Caco-2 (cell line): ENCODE data around the gene LY6G6C. TPM values are rescaled to one million over a fixed set of nuclear protein-coding genes. Genes with fewer than 3 reads are reported as not detected.

Source experiments
- BruUV-seq: library from RNA; stranded (reverse); fragments of 400-500 nt; replicated peaks from 2 replicates; lab custom pipeline; 2021; lab: Mats Ljungman, UMichigan
- CTCF ChIA-PET: fragments of 300-600 bp; sonication (Branson Sonifier 250); formaldehyde crosslinking; loops from one replicate; lab custom pipeline; 2022; ENCODE audit warnings: antibody characterized with exemption; lab: Charles Lee
- POLR2A ChIA-PET: fragments of 300-600 bp; sonication (Branson Sonifier 250); formaldehyde crosslinking; loops from one replicate; lab custom pipeline; 2022; ENCODE audit warnings: antibody characterized with exemption; lab: Charles Lee
- DNase-seq, 2 experiments: peaks; one replicate each; pipeline versions ENCODE4 v3.0.0 to v3.0.0-alpha.2; 2020 to 2022
- H3K27me3 ChIP-seq: replicated peaks from 2 replicates; pipeline ENCODE4 v1.6.0; 2011; ENCODE audit warnings: low read length; ENCODE audit not compliant: control insufficient read depth, insufficient read depth
- H3K36me3 ChIP-seq: 2 replicates; pipeline ENCODE4 v1.5.1; 2011; ENCODE audit warnings: low read length; ENCODE audit not compliant: control insufficient read depth, insufficient read depth
- H3K4me1 ChIP-seq: fragments of 250-450 bp; sonication (Bioruptor Pico); 2 replicates; pipeline ENCODE4 v1.5.1; 2020; ENCODE audit warnings: mild to moderate bottlenecking
- H3K4me3 ChIP-seq: 2 replicates; pipeline ENCODE4 v1.5.1; 2011; ENCODE audit warnings: low read depth, mild to moderate bottlenecking, control low read depth, low read length
- H3K9me3 ChIP-seq: fragments of 250-450 bp; sonication (Bioruptor Pico); 2 replicates; pipeline ENCODE4 v1.5.1; 2020; ENCODE audit warnings: mild to moderate bottlenecking, moderate library complexity
- H3K27ac Mint-ChIP-seq: one replicate; pipeline ENCODE4 v1.8.0; 2022; ENCODE audit warnings: mixed read lengths; ENCODE audit not compliant: unreplicated experiment
- H3K27me3 Mint-ChIP-seq: one replicate; pipeline ENCODE4 v1.8.0; 2022; ENCODE audit warnings: mixed read lengths; ENCODE audit not compliant: insufficient read depth, unreplicated experiment
- H3K36me3 Mint-ChIP-seq: one replicate; pipeline ENCODE4 v1.8.0; 2022; ENCODE audit warnings: mild to moderate bottlenecking, mixed read lengths; ENCODE audit not compliant: insufficient read depth, unreplicated experiment
- H3K4me1 Mint-ChIP-seq: one replicate; pipeline ENCODE4 v1.8.0; 2022; ENCODE audit warnings: low read depth, mixed read lengths; ENCODE audit not compliant: unreplicated experiment
- H3K4me3 Mint-ChIP-seq: one replicate; pipeline ENCODE4 v1.8.0; 2022; ENCODE audit warnings: mild to moderate bottlenecking, moderate library complexity, mixed read lengths; ENCODE audit not compliant: unreplicated experiment
- H3K9me3 Mint-ChIP-seq: one replicate; pipeline ENCODE4 v1.8.0; 2022; ENCODE audit warnings: mixed read lengths; ENCODE audit not compliant: unreplicated experiment
- CTCF ChIP-seq, 2 experiments: fragments of 200-600 bp in 1 of 2; IDR thresholded peaks; 1 replicate in 1 of 2; 2 replicates in 1 of 2; pipeline versions ENCODE4 v1.5.1 to v1.8.0; 2011 to 2022; ENCODE audit warnings: antibody characterized with exemption in 1 of 2, control low read depth in 1 of 2, inconsistent platforms in 1 of 2, low read depth in 1 of 2, low read length in 1 of 2, mild to moderate bottlenecking in 1 of 2, moderate library complexity in 1 of 2; ENCODE audit not compliant: insufficient read depth in 1 of 2, severe bottlenecking in 1 of 2, unreplicated experiment in 1 of 2
- intact Hi-C: fragments of 100-400 bp; cut with micrococcal nuclease; formaldehyde crosslinking; loops from one replicate; pipeline ENCODE4 v1.10.0; 2022; ENCODE audit not compliant: unreplicated experiment
- total RNA-seq: library from RNA; stranded (reverse); gene quantifications from 2 replicates; pipeline ENCODE4 v1.2.3, GENCODE V29; 2022

Gene LY6G6C
- total RNA-seq, 1 experiment from 2014 or later: 0.88 TPM

DNA sequence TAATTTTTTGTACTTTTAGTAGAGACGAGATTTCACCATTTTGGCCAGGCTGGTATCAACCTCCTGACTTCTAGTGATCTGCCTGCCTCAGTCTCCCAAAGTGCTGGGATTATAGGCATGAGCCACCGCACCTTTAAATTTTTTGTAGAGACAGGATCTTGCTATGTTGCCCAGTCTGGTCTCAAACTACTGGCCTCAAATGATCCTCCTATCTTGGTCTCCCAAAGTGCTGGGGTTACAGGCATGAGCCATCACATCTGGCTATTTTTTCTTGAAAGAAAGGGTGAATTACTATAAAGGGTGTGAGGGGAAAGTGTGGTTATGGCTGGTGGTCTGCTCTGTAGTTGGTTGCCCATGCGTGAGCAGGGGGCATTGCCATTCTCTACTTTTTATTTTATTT, 13.3 kb downstream of the LY6G6C start:
- intact Hi-C loops: no loop called here
- Histone ChIP-seq H3K27me3 (no peaks in the 10 kb centered on the region), H3K9me3 (no peaks in the 10 kb centered on the region), H3K36me3 (no peaks in the 10 kb centered on the region), H3K4me3 (no peak overlapping the region), H3K4me1 (peaks cover 7% of the 10 kb centered on the region)
- no peak for TF ChIP-seq CTCF (IDR thresholded peaks at IDR 0.05; ENCODE audit: insufficient read depth in 1 of 2, low read depth in 1 of 2, low read length in 1 of 2, severe bottlenecking in 1 of 2, unreplicated experiment in 1 of 2)
- no peak for DNase-seq
- POLR2A ChIA-PET: no interaction called here
- H3K27me3 Mint-ChIP-seq: no peaks in the 10 kb centered on the region
- H3K27ac Mint-ChIP-seq: no peak overlapping the region
- H3K4me3 Mint-ChIP-seq: no peak overlapping the region
- no peaks in the 10 kb centered on the region for H3K9me3 Mint-ChIP-seq
- no TSS peak for BruUV-seq
- peaks cover 3% of the 10 kb centered on the region for H3K36me3 Mint-ChIP-seq
- H3K4me1 Mint-ChIP-seq: peaks cover 17% of the 10 kb centered on the region
- CTCF ChIA-PET: no interaction called here

- no peaks in the 10 kb centered on the region for H3K9me3 Mint-ChIP-seq
- intact Hi-C loops: no loop called here
- ChIA-PET POLR2A (no interaction called here), CTCF (no interaction called here)
- BruUV-seq: no TSS peak
- TF ChIP-seq CTCF (IDR thresholded peaks at IDR 0.05; ENCODE audit: insufficient read depth in 1 of 2, low read depth in 1 of 2, low read length in 1 of 2, severe bottlenecking in 1 of 2, unreplicated experiment in 1 of 2): no peak
- no peak overlapping the region for H3K27ac Mint-ChIP-seq
- H3K36me3 ChIP-seq: no peaks in the 10 kb centered on the region
- peaks cover 5% of the 10 kb centered on the region for H3K36me3 Mint-ChIP-seq
- peaks cover 3% of the 10 kb centered on the region for H3K4me1 ChIP-seq
- DNase-seq: no peak
- no peak overlapping the region for H3K4me3 Mint-ChIP-seq
- H3K9me3 ChIP-seq: no peaks in the 10 kb centered on the region
- no peaks in the 10 kb centered on the region for H3K27me3 Mint-ChIP-seq
- H3K4me1 Mint-ChIP-seq: peaks cover 12% of the 10 kb centered on the region
- no peaks in the 10 kb centered on the region for H3K27me3 ChIP-seq
- H3K4me3 ChIP-seq: no peak overlapping the region
Observed at GRCh38 chr6:31707701-31708100, 13.8 kb downstream of the LY6G6C start.

DNA sequence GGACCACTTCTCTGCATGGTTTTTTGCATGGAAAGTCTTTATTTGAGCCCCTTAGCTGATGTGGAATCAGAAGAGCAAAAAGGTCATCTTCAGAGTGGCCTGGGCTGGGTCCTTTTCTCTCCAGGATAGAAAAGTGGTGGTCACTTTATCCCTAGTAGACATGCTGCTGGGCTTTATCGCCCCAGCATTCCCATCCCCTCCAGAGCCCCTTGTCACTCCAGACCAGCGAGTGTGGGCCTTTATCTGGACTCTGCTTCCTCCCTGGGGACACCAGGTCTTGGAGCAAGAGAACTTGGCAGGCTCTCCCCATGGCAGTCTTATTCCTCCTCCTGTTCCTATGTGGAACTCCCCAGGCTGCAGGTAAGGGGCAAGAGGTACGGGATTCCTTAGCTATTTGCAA, 14.9 kb downstream of the LY6G6C start, which contains the start of gene LY6G6F:
LY6G6F (plus strand) TSS at position 268 of the 400 bp plus-strand sequence; CDS start at position 309, 41 bp downstream.
- Histone ChIP-seq H3K27me3 (no peaks in the 10 kb centered on the region), H3K4me1 (peaks cover 10% of the 10 kb centered on the region), H3K4me3 (no peak within 1 kb of the TSS), H3K9me3 (no peaks in the 10 kb centered on the region), H3K36me3 (no peaks in the 10 kb centered on the region)
- no peaks in the 10 kb centered on the region for H3K9me3 Mint-ChIP-seq
- TF ChIP-seq CTCF (IDR thresholded peaks at IDR 0.05; ENCODE audit: insufficient read depth in 1 of 2, low read depth in 1 of 2, low read length in 1 of 2, severe bottlenecking in 1 of 2, unreplicated experiment in 1 of 2): no peak
- DNase-seq: no peak
- BruUV-seq: no TSS peak
- no peaks in the 10 kb centered on the region for H3K27me3 Mint-ChIP-seq
- POLR2A ChIA-PET: interaction anchor here (0.8 kb wide), 1 partner anchor 24 kb away, joined by 5 read pairs; no protein-coding TSS in a partner anchor
- H3K36me3 Mint-ChIP-seq: peaks cover 5% of the 10 kb centered on the region
- peaks cover 4% of the 10 kb centered on the region for H3K4me1 Mint-ChIP-seq
- intact Hi-C loops: no loop called here
- CTCF ChIA-PET: no interaction called here
- H3K4me3 Mint-ChIP-seq: no peak within 1 kb of the TSS
- H3K27ac Mint-ChIP-seq: no peak within 1 kb of the TSS
